Measurements from ENCODE around the gene SLC7A6. TPM values are rescaled to one million over a fixed set of nuclear protein-coding genes. Genes with fewer than 3 reads are reported as not detected.

Gene SLC7A6
- total RNA-seq, 2 experiments from 2014 or later, result 66.7 to 68.9 TPM

- peak; percentile 48 for DNase-seq
- Mint-ChIP-seq H3K4me1 (peaks cover 56% of the 10 kb centered on the region), H3K36me3 (ENCODE audit: low read depth) (peaks cover 30% of the 10 kb centered on the region), H3K9me3 (no peaks in the 10 kb centered on the region), H3K4me3 (peak overlapping the region; percentile 98), H3K27ac (peak overlapping the region; percentile 91), H3K27me3 (no peaks in the 10 kb centered on the region)
- ChIA-PET POLR2A (interaction anchor here (3.4 to 5.0 kb wide), 3 partner anchors 17 to 46 kb away, joined by 58 to 64 read pairs (median 59); partner anchors contain the start of genes PRMT7 and SLC7A6OS), CTCF (interaction anchor here (1.3 to 7.5 kb wide), 6 partner anchors 11 to 265 kb away, joined by 4 to 285 read pairs (median 108); partner anchors contain the start of genes PRMT7 and SLC7A6OS)
Measured at GRCh38 chr16:68265078-68265920, 973 bp downstream of the SLC7A6 start.

- H3K27ac Mint-ChIP-seq, result peak overlapping the region; percentile 53
- H3K4me1 Mint-ChIP-seq, result peaks cover 72% of the 10 kb centered on the region
- H3K4me3 Mint-ChIP-seq, result no peak overlapping the region
- H3K36me3 Mint-ChIP-seq (ENCODE audit: low read depth), result peaks cover 45% of the 10 kb centered on the region
- H3K27me3 Mint-ChIP-seq, result no peaks in the 10 kb centered on the region
- no peaks in the 10 kb centered on the region for H3K9me3 Mint-ChIP-seq
- ChIA-PET POLR2A (interaction anchor here (0.8 to 1.5 kb wide), 4 partner anchors 10 to 43 kb away, joined by 3 to 5 read pairs (median 4); partner anchors contain the start of genes PRMT7 and SLC7A6OS), CTCF (no interaction called here)
- no peak for DNase-seq
Measured at GRCh38 chr16:68267612-68268405, 3.5 kb downstream of the SLC7A6 start.

GRCh38 chr16:68269793-68270192, 5.5 kb downstream of the SLC7A6 start:
- peaks cover 82% of the 10 kb centered on the region for H3K4me1 Mint-ChIP-seq
- peaks cover 60% of the 10 kb centered on the region for H3K36me3 Mint-ChIP-seq (ENCODE audit: low read depth)
- DNase-seq, result no peak
- ChIA-PET CTCF (interaction anchor here (1.0 to 6.9 kb wide), 4 partner anchors 8 to 59 kb away, joined by 4 to 46 read pairs (median 6); no protein-coding TSS in a partner anchor), POLR2A (interaction anchor here (0.7 to 1.6 kb wide), 3 partner anchors 20 to 41 kb away, joined by 3 to 5 read pairs (median 3); partner anchors contain the start of genes PLA2G15, PRMT7 and SLC7A6OS)
- no peaks in the 10 kb centered on the region for H3K9me3 Mint-ChIP-seq
- peak overlapping the region; percentile 10 for H3K27ac Mint-ChIP-seq
- no peak overlapping the region for H3K4me3 Mint-ChIP-seq
- no peaks in the 10 kb centered on the region for H3K27me3 Mint-ChIP-seq

- Mint-ChIP-seq H3K4me1 (peaks cover 84% of the 10 kb centered on the region), H3K4me3 (no peak overlapping the region), H3K27me3 (no peaks in the 10 kb centered on the region), H3K36me3 (ENCODE audit: low read depth) (peaks cover 63% of the 10 kb centered on the region), H3K9me3 (no peaks in the 10 kb centered on the region), H3K27ac (peak overlapping the region; percentile 56)
- ChIA-PET POLR2A (interaction anchor here (1.0 to 1.6 kb wide), 3 partner anchors 11 to 40 kb away, joined by 3 to 5 read pairs (median 3); partner anchors contain the start of genes PLA2G15, PRMT7 and SLC7A6OS), CTCF (interaction anchor here (1.0 to 6.9 kb wide), 4 partner anchors 8 to 58 kb away, joined by 4 to 46 read pairs (median 6); no protein-coding TSS in a partner anchor)
- no peak for DNase-seq
Measured at GRCh38 chr16:68270353-68270752, 6.0 kb downstream of the SLC7A6 start.

GRCh38 chr16:68272507-68273209, 8.3 kb downstream of the SLC7A6 start:
- ChIA-PET CTCF (interaction anchor here (0.8 to 9.5 kb wide), 5 partner anchors 10 to 55 kb away, joined by 3 to 96 read pairs (median 8); partner anchors contain the start of gene SLC7A6), POLR2A (interaction anchor here (1.1 to 2.2 kb wide), 7 partner anchors 9 to 38 kb away, joined by 4 to 28 read pairs (median 9); partner anchors contain the start of genes PRMT7, SLC7A6 and SLC7A6OS)
- Mint-ChIP-seq H3K4me1 (peaks cover 83% of the 10 kb centered on the region), H3K36me3 (ENCODE audit: low read depth) (peaks cover 61% of the 10 kb centered on the region), H3K9me3 (no peaks in the 10 kb centered on the region), H3K4me3 (no peak overlapping the region), H3K27ac (peak overlapping the region; percentile 91), H3K27me3 (no peaks in the 10 kb centered on the region)
- peak; percentile 36 for DNase-seq

GRCh38 chr16:68273459-68273858, 9.1 kb downstream of the SLC7A6 start:
- peak overlapping the region; percentile 91 for H3K27ac Mint-ChIP-seq
- no peak overlapping the region for H3K4me3 Mint-ChIP-seq
- peaks cover 55% of the 10 kb centered on the region for H3K36me3 Mint-ChIP-seq (ENCODE audit: low read depth)
- no peak for DNase-seq
- H3K9me3 Mint-ChIP-seq, result no peaks in the 10 kb centered on the region
- ChIA-PET POLR2A (interaction anchor here (1.1 to 2.2 kb wide), 9 partner anchors 10 to 37 kb away, joined by 4 to 28 read pairs (median 8); partner anchors contain the start of genes PRMT7, SLC7A6 and SLC7A6OS), CTCF (interaction anchor here (1.1 to 9.5 kb wide), 4 partner anchors 10 to 54 kb away, joined by 3 to 96 read pairs (median 27); partner anchors contain the start of gene SLC7A6)
- H3K4me1 Mint-ChIP-seq, result peaks cover 75% of the 10 kb centered on the region
- no peaks in the 10 kb centered on the region for H3K27me3 Mint-ChIP-seq

- Mint-ChIP-seq H3K9me3 (no peaks in the 10 kb centered on the region), H3K27ac (peak overlapping the region; percentile 91), H3K4me1 (peaks cover 74% of the 10 kb centered on the region), H3K36me3 (ENCODE audit: low read depth) (peaks cover 54% of the 10 kb centered on the region), H3K27me3 (no peaks in the 10 kb centered on the region), H3K4me3 (no peak overlapping the region)
- POLR2A ChIA-PET, result interaction anchor here (1.2 to 3.0 kb wide), 6 partner anchors 10 to 37 kb away, joined by 3 to 25 read pairs (median 8); partner anchors contain the start of genes PRMT7 and SLC7A6OS
- CTCF ChIA-PET, result interaction anchor here (1.3 to 9.5 kb wide), 3 partner anchors 11 to 55 kb away, joined by 4 to 96 read pairs (median 46); partner anchors contain the start of gene SLC7A6
- DNase-seq, result no peak
Measured at GRCh38 chr16:68273896-68274295, 9.6 kb downstream of the SLC7A6 start.

- peaks cover 52% of the 10 kb centered on the region for H3K36me3 Mint-ChIP-seq (ENCODE audit: low read depth)
- no peak for DNase-seq
- peaks cover 72% of the 10 kb centered on the region for H3K4me1 Mint-ChIP-seq
- no peak overlapping the region for H3K4me3 Mint-ChIP-seq
- H3K27me3 Mint-ChIP-seq, result no peaks in the 10 kb centered on the region
- CTCF ChIA-PET, result interaction anchor here (1.3 to 9.5 kb wide), 3 partner anchors 10 to 54 kb away, joined by 4 to 96 read pairs (median 46); partner anchors contain the start of gene SLC7A6
- POLR2A ChIA-PET, result interaction anchor here (1.1 to 3.0 kb wide), 7 partner anchors 9 to 36 kb away, joined by 3 to 25 read pairs (median 7); partner anchors contain the start of genes PRMT7, SLC7A6 and SLC7A6OS
- H3K27ac Mint-ChIP-seq, result peak overlapping the region; percentile 91
- H3K9me3 Mint-ChIP-seq, result no peaks in the 10 kb centered on the region
Measured at GRCh38 chr16:68274441-68274840, 10.1 kb downstream of the SLC7A6 start.

GRCh38 chr16:68275611-68276191, 11.4 kb downstream of the SLC7A6 start:
- Mint-ChIP-seq H3K27me3 (no peaks in the 10 kb centered on the region), H3K27ac (peak overlapping the region; percentile 91), H3K36me3 (ENCODE audit: low read depth) (peaks cover 56% of the 10 kb centered on the region), H3K9me3 (no peaks in the 10 kb centered on the region), H3K4me3 (peak overlapping the region; percentile 38), H3K4me1 (peaks cover 69% of the 10 kb centered on the region)
- peak; percentile 45 for DNase-seq
- POLR2A ChIA-PET, result interaction anchor here (1.0 to 3.0 kb wide), 6 partner anchors 8 to 35 kb away, joined by 4 to 25 read pairs (median 10); partner anchors contain the start of genes PRMT7, SLC7A6 and SLC7A6OS
- CTCF ChIA-PET, result interaction anchor here (0.5 to 9.5 kb wide), 6 partner anchors 9 to 53 kb away, joined by 3 to 96 read pairs (median 3); partner anchors contain the start of genes PRMT7, SLC7A6 and SLC7A6OS

GRCh38 chr16:68276223-68276622, 11.9 kb downstream of the SLC7A6 start:
- ChIA-PET CTCF (interaction anchor here (0.5 to 9.5 kb wide), 5 partner anchors 9 to 53 kb away, joined by 3 to 96 read pairs (median 3); partner anchors contain the start of genes PRMT7, SLC7A6 and SLC7A6OS), POLR2A (interaction anchor here (0.5 to 3.0 kb wide), 6 partner anchors 10 to 35 kb away, joined by 4 to 25 read pairs (median 7); partner anchors contain the start of genes PRMT7, SLC7A6 and SLC7A6OS)
- Mint-ChIP-seq H3K9me3 (no peaks in the 10 kb centered on the region), H3K36me3 (ENCODE audit: low read depth) (peaks cover 57% of the 10 kb centered on the region), H3K4me1 (peaks cover 71% of the 10 kb centered on the region), H3K4me3 (no peak overlapping the region), H3K27me3 (no peaks in the 10 kb centered on the region), H3K27ac (peak overlapping the region; percentile 91)
- DNase-seq, result no peak

All from activated CD4-positive, alpha-beta memory T cell treated with anti-CD3 and anti-CD28 coated beads, Interleukin-2, amount 10 ng/mL, durations not matched to agents 7 days and 5 days (primary cell).